Endometrium (tissue), 2 donors: ENCODE measurements around the gene NPR1.

ENCODE experiments used
- FAIRE-seq: peaks from 2 replicates; lab custom pipeline; 2012; peaks lifted over from hg19 to GRCh38; lab: Jason Lieb, UNC
- donor health status: control.
- donor health status: control.

Gene NPR1

DNA sequence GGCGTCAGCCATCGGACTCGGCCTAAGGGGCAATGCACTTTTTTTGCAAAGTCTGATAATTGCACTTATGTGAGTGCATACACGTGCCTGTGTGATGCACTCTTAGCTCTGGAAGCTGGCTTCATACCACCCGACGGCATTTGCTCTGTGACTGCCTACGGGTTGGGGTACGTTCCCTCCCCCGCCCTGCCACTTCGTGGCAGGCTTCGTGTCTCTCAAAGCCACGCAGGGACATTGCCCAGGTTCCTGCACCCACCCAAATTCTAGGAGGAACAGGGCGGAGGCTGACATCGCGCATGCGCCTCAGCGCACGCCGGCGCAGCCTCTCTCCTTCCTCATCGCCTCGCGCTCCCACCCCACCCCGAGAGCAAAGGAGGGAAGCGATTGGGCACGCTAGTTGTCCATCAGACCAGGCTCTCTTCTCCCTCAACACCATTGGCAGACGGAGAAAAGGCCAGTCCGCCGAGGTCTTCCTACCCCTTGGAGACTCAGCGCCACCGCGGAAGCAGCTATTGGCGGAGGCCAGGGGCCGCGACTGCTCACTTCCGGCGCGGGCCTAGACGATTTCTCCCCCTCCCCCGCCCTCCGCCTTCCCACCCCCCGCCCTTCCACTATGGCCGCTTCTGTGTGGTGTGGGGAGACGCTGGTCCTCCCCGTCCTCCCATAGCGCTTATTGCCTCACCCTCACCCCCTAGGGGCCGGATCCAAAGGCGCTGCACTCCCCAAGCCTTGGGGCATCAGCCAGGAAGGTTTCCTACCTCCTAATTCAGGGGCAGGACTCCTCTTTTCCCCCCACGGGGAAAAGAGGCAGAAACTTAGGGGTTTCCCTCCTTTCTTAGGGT, 49.2 kb downstream of the NPR1 start, which contains the start of gene INTS3:
Gene INTS3, plus strand, starts transcription at position 588 of the 842 bp plus-strand sequence. CDS start 585 bp downstream, outside the sequence.
- FAIRE-seq: peak; percentile 85

DNA sequence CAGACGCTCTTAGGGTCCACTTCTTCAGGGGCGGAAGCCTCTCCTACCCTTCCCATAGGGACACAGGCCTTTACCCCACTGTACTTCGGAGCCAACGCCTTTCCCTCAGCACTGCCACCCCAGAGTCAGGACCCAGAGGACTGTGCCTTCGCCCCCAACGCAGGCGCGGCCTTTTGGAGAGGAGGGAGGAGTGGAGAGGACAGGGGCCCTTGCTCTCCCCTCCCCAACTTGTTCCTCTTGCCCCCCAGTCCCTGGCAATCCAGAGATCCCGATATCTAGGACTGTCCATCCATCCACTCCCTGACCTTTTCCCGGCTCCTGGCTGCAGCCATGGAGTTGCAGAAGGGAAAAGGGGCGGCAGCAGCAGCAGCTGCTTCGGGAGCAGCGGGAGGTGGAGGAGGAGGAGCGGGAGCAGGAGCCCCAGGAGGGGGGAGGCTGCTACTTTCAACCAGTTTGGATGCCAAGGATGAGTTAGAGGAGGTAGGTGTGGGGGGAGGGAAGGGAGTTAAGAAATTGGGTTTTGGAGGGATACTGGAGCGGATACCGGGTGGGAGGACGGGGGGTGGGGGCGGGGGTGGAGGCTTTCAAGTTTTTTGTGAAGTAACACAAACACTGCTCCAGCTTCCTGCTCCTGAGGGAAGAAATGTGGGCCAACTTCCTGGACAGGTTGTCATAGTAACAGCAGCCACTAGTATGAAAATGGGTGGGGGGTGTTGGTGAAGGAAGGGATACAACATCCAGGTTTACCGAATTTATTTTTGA, 50.0 kb downstream of the NPR1 start:
- no peak for FAIRE-seq

DNA sequence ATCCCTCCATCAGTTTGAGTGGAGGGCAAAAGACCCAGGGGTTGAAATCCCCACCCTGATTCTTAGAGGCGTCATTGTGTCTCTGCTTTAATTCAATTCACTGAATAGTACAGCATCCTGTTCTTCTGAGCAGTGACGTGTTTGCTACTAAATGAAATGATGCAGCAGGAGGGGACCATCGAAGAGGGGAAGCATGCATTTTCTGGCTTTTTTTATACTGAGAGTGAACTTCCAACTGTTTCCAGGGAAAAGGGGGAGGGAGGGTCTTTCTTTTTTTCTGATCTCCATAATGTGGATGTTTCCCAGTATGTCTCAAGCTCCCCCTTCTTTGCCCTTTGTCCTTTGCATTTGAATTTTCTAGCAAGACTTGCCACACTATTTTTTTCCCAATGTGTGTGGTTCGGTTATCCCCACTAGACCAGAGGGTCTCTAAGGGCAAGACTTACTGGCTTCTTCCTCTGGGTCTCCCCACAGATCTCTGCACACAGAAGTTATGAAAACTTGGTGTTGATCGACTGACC, 52.0 kb downstream of the NPR1 start:
- FAIRE-seq: no peak

DNA sequence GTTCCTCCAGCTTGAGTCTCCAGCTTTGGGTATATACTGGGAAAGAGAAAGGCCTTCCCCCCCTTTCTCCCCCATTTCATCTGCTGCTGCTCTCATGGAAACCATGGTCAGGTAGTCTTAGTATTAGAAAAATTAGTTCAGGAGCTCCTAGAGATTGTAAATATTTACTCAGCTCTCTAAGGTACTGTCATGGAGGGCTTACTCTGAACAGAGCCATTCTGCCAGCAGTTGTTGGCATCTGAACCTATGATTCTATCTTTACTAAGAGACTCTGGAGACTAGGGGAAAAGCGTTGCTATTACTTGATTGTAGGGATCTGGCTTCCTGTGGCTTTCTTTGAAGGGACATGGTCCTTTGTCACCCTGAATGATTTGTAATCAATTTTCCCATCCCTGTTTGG, 55.5 kb downstream of the NPR1 start:
- FAIRE-seq: no peak

DNA sequence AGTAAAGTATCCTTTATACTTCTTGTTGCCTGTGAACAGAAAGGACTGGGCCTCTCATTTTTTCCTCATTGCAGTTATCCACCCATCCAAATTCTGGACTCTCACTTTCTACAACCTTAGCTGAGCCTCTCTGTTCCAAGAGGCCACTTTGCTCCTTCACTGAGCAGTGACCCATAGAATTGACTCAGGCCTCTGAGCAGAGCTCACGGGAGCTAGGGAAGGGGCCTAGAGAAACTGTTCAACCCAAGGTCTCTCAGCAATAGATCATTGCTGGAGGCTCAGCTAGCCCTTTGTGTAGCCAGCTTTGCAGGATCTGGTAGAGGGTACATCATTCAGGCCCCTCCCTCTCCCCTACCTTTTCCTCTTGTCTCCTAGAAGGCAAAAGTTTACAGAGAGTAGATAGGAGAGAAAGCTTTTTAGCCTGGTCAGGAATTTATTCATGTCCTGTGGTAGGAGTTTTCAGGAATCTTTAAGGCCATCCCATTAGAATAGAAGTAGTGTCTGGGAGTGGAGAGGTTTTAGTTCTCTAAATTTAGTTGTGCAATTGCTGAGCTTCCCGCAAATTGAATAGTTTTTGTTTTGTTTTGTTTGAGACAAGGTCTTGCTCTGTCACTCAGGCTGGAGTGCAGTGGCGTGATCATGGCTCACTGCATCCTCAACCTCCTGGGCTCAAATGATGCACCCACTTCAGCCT, 56.1 kb downstream of the NPR1 start:
- FAIRE-seq: no peak

DNA sequence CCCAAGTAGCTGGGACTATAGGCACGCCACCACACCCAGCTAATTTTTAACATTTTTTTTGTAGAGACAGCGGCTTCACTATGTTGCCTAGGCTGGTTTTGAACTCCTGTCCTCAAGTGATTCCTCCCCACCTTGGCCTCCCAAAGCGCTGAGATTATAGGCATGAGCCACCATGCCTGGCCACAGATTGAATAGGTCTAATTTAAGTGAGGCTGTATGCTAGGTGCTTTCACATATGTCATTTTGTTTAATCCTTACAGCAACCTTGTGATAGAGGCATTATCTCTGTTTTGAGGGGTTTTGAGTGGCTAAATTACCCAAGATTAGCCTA, 56.6 kb downstream of the NPR1 start:
- no peak for FAIRE-seq

DNA sequence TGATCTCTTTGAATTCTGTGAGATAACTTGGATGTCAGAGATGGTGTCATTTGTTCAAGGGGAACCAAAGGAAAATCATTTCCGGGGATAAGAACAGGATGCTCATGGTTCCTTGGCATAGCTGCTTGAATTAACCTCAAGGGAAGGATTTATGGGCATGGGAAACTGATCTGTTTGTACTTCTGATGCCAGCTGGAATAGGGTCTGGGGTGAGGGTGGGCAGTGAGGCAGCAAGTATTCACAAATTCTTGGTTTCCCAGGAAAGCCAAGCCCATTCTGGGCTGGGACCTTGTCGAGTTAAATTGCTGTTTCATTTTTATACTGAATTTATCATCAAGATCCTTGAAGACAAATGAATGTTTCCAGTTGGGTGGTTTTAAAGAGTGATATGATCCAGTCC, 63.5 kb downstream of the NPR1 start:
- no peak for FAIRE-seq

DNA sequence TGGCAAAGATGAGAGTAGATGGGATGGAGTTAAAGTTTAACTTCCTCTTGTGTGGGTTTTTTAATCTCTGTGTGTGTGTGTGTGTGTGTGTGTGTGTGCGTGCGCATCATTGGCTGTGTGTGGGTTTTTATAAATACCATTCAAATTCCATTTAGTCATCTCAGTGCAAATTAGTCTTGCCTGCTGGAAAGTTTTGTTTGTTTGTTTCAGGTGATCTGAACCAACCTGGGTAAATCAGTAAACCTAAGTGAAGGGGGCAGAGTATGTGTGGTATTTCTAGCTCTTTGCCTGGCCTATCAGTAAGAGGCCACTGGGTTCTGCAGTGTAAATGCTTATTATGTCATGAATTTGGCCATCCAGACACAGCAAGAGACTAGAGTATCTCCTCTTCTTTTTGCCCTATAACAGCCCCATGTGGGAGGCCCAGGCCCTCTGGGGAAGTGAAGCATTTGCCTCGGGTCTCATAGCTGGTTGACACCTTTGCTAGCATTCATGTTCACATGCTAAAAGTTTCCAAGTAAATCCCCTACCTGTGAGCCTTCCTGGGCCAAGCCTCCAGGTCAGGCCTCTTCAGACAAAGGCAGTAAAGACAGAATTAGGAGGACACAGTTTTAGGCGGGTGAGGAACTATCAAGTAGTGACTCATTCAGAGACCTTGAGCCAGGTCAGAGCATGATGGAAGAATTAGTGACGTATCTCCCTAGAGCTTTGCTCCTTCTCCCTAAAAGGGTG, 64.1 kb downstream of the NPR1 start:
- no peak for FAIRE-seq
